ENCODE results near the gene FAIM. TPM values are rescaled to one million over a fixed set of nuclear protein-coding genes. Genes with fewer than 3 reads are reported as not detected.

The FAIM gene
- total and polyA plus RNA-seq, 2 experiments from 2014 or later: 8.3 to 12.6 TPM

DNA sequence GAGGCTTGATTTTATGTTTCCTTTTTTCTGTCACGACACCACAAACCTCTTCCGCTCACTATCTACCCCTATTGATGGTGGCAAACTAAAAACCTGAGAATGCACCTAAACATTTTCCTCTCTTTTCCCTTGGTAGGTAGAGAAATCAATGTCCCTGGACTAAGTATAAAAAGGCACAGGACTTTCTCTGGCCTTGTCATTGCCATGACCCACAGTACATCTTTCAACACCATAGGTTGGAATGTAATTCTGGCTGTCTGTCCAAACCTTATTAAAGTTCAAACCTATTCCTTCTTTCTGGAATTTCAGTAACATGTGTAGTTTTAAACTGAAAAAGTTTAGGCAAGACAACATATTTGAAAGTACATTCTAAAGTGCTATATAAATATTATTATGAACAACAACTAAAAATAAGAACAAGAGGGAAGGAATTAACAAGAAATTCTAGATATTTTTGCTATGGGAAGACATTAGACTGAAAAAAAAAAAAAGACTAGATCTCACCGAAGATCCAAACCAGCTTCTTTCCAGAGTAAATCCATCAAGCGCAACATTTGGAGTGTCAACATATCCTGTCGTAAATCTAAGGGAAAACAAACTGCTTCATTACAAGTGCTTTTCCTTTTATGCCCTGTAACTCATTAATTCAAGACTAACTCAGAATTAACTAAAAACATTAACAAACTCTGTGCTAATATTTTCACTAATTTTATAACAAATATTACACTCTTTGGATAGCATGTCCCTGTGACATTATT lies 73.1 kb downstream of the FAIM start:
- Histone ChIP-seq H3K4me1 (ENCODE audit: low read depth) (peaks cover 13% of the 10 kb centered on the region), H3K9me3 (ENCODE audit: low read depth) (no peaks in the 10 kb centered on the region), H3K27me3 (no peaks in the 10 kb centered on the region), H3K4me3 (no peak overlapping the region), H3K27ac (peak overlapping the region; percentile 79), H3K36me3 (no peaks in the 10 kb centered on the region)
- TF ChIP-seq, protein P1, sequence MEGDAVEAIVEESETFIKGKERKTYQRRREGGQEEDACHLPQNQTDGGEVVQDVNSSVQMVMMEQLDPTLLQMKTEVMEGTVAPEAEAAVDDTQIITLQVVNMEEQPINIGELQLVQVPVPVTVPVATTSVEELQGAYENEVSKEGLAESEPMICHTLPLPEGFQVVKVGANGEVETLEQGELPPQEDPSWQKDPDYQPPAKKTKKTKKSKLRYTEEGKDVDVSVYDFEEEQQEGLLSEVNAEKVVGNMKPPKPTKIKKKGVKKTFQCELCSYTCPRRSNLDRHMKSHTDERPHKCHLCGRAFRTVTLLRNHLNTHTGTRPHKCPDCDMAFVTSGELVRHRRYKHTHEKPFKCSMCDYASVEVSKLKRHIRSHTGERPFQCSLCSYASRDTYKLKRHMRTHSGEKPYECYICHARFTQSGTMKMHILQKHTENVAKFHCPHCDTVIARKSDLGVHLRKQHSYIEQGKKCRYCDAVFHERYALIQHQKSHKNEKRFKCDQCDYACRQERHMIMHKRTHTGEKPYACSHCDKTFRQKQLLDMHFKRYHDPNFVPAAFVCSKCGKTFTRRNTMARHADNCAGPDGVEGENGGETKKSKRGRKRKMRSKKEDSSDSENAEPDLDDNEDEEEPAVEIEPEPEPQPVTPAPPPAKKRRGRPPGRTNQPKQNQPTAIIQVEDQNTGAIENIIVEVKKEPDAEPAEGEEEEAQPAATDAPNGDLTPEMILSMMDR (IDR thresholded peaks at IDR 0.05; ENCODE audit: low read depth, low read length): no peak
- DNase-seq (ENCODE audit: low read depth in 1 of 2, low spot score in 1 of 2): peak in 1 of 2 donors; percentile 28

DNA sequence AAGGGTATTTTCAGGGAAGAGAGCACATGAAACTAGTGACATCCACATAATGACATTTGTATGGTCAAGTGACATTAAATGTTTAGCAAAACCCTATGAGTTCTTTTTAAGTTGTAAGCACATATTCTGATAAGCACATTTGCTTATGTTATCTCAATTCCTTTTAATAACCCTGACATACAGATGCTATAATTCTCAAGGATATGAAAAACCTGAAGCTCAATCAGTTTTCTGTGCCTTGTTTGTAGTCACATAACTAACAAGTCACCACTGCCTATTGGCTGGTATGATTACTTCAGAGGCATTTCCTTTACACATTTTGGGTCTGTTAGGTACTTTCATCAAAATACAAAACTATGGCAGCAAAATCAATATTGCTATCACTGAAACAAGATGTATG lies 74.1 kb downstream of the FAIM start:
- Histone ChIP-seq H3K36me3 (no peaks in the 10 kb centered on the region), H3K4me3 (no peak overlapping the region), H3K27ac (no peak overlapping the region), H3K9me3 (ENCODE audit: low read depth) (no peaks in the 10 kb centered on the region), H3K4me1 (ENCODE audit: low read depth) (peaks cover 17% of the 10 kb centered on the region), H3K27me3 (no peaks in the 10 kb centered on the region)
- TF ChIP-seq, protein P1 (IDR thresholded peaks at IDR 0.05; ENCODE audit: low read depth, low read length): no peak
- no peak for DNase-seq (ENCODE audit: low read depth in 1 of 2, low spot score in 1 of 2)

Other genes with a start within 250 kb of the FAIM start
- gene ESYT3, start 174.2 kb upstream of the FAIM start, total RNA-seq: 0.95 and 6.3 TPM in 2 replicates
- 1.8 and 7.0 TPM in 2 replicates for gene ESYT3, start 174.2 kb upstream of the FAIM start, polyA plus RNA-seq
- 18.3 and 43.1 TPM in 2 replicates for gene CEP70, start 14.5 kb upstream of the FAIM start, total RNA-seq
- gene CEP70, start 14.5 kb upstream of the FAIM start, polyA plus RNA-seq: 29.1 and 49.8 TPM in 2 replicates
- 6.5 and 8.1 TPM in 2 replicates for gene PIK3CB, start 226.2 kb downstream of the FAIM start, total RNA-seq
- gene PIK3CB, start 226.2 kb downstream of the FAIM start, polyA plus RNA-seq: 12.4 and 12.6 TPM in 2 replicates